Hematopoietic multipotent progenitor cell (in vitro differentiated cells): ENCODE measurements around the gene POLR1B. TPM values are rescaled to one million over a fixed set of nuclear protein-coding genes. Genes with fewer than 3 reads are reported as not detected.
"Not testable (repeated sequence)": the region's sequence is repeated elsewhere in the genome, so short reads cannot be mapped to it uniquely, and the experiment has no call there.

Experiments
- DNase-seq, 3 donors: peaks; one replicate each; pipeline ENCODE4 v3.0.0-alpha.2; 2011 to 2015; ENCODE audit warnings: low read depth in 2 of 3, low spot score in 2 of 3
- total RNA-seq: library from RNA; depleted of rRNA; stranded (reverse); fragments of >200 nt; gene quantifications from one replicate; pipeline ENCODE4 v1.2.3, GENCODE V29; 2012

The POLR1B gene
- total RNA-seq, 1 donor = 18.6 TPM

- DNase-seq = no peak
These were observed 55.5 kb downstream of the POLR1B start for GRCh38 chr2:112597537-112598322.

- DNase-seq = no peak
These were observed 58.4 kb downstream of the POLR1B start for GRCh38 chr2:112600634-112601033.

GRCh38 chr2:112601754-112602153 lies 59.5 kb downstream of the POLR1B start:
- DNase-seq = no peak

GRCh38 chr2:112602917-112603316 lies 60.7 kb downstream of the POLR1B start:
- no peak for DNase-seq

GRCh38 chr2:112603731-112604130 lies 61.5 kb downstream of the POLR1B start:
- DNase-seq = no peak

- DNase-seq = no peak
These were observed 62.7 kb downstream of the POLR1B start for GRCh38 chr2:112604952-112605351.

GRCh38 chr2:112605926-112606325 lies 63.7 kb downstream of the POLR1B start:
- no peak for DNase-seq

- DNase-seq = no peak
These were observed 64.3 kb downstream of the POLR1B start for GRCh38 chr2:112606547-112606946.

- no peak for DNase-seq
These were observed 65.6 kb downstream of the POLR1B start for GRCh38 chr2:112607680-112608438.

GRCh38 chr2:112609320-112609719 lies 67.1 kb downstream of the POLR1B start:
- DNase-seq = not testable (repeated sequence)

GRCh38 chr2:112612283-112612682 lies 70.0 kb downstream of the POLR1B start:
- not testable (repeated sequence) for DNase-seq

- no peak for DNase-seq
These were observed 72.1 kb downstream of the POLR1B start for GRCh38 chr2:112614201-112614840.

- DNase-seq = no peak
These were observed 72.8 kb downstream of the POLR1B start for GRCh38 chr2:112615051-112615450.

- DNase-seq = not testable (repeated sequence)
These were observed 73.5 kb downstream of the POLR1B start for GRCh38 chr2:112615798-112616197.

GRCh38 chr2:112618383-112618782 lies 76.1 kb downstream of the POLR1B start:
- no peak for DNase-seq

- no peak for DNase-seq
These were observed 79.7 kb downstream of the POLR1B start for GRCh38 chr2:112621790-112622527.

GRCh38 chr2:112622528-112622849 lies 80.2 kb downstream of the POLR1B start:
- DNase-seq = no peak

GRCh38 chr2:112623913-112624777 lies 81.9 kb downstream of the POLR1B start:
- peak in 2 of 3 donors; percentile 73 to 85 for DNase-seq

GRCh38 chr2:112625474-112626114 lies 83.3 kb downstream of the POLR1B start:
- no peak for DNase-seq
